ENCODE data around the gene EXOC8.

Gene EXOC8

GRCh38 chr1:231337472-231338269, at the start of gene EXOC8:
EXOC8 (minus strand) TSS chr1:231337852; CDS start chr1:231337745, 107 bp downstream.
- DNase-seq (ENCODE audit: low read depth) = peak; percentile 84
- H3K4me3 ChIP-seq (ENCODE audit: low read depth, low read length) = peak within 1 kb of the TSS; percentile 98

- DNase-seq (ENCODE audit: low read depth) = no peak
- H3K4me3 ChIP-seq (ENCODE audit: low read depth, low read length) = no peak overlapping the region
Measured at GRCh38 chr1:231386466-231386865, 48.8 kb upstream of the EXOC8 start.

- no peak overlapping the region for H3K4me3 ChIP-seq (ENCODE audit: low read depth, low read length)
- no peak for DNase-seq (ENCODE audit: low read depth)
Measured at GRCh38 chr1:231385416-231385748, 47.7 kb upstream of the EXOC8 start.

- H3K4me3 ChIP-seq (ENCODE audit: low read depth, low read length) = no peak overlapping the region
- no peak for DNase-seq (ENCODE audit: low read depth)
Measured at GRCh38 chr1:231384696-231385415, 47.2 kb upstream of the EXOC8 start.

- no peak for DNase-seq (ENCODE audit: low read depth)
- H3K4me3 ChIP-seq (ENCODE audit: low read depth, low read length) = no peak overlapping the region
Measured at GRCh38 chr1:231383159-231383860, 45.7 kb upstream of the EXOC8 start.

GRCh38 chr1:231382426-231382825, 44.8 kb upstream of the EXOC8 start:
- no peak for DNase-seq (ENCODE audit: low read depth)
- no peak overlapping the region for H3K4me3 ChIP-seq (ENCODE audit: low read depth, low read length)

GRCh38 chr1:231381729-231382128, 44.1 kb upstream of the EXOC8 start:
- H3K4me3 ChIP-seq (ENCODE audit: low read depth, low read length) = no peak overlapping the region
- no peak for DNase-seq (ENCODE audit: low read depth)

- no peak overlapping the region for H3K4me3 ChIP-seq (ENCODE audit: low read depth, low read length)
- DNase-seq (ENCODE audit: low read depth) = no peak
Measured at GRCh38 chr1:231376875-231377549, 39.4 kb upstream of the EXOC8 start.

- no peak overlapping the region for H3K4me3 ChIP-seq (ENCODE audit: low read depth, low read length)
- DNase-seq (ENCODE audit: low read depth) = no peak
Measured at GRCh38 chr1:231376101-231376500, 38.4 kb upstream of the EXOC8 start.

- DNase-seq (ENCODE audit: low read depth) = no peak
- no peak overlapping the region for H3K4me3 ChIP-seq (ENCODE audit: low read depth, low read length)
Measured at GRCh38 chr1:231374394-231374793, 36.7 kb upstream of the EXOC8 start.

- DNase-seq (ENCODE audit: low read depth) = no peak
- no peak overlapping the region for H3K4me3 ChIP-seq (ENCODE audit: low read depth, low read length)
Measured at GRCh38 chr1:231372501-231372900, 34.8 kb upstream of the EXOC8 start.

GRCh38 chr1:231369282-231369681, 31.6 kb upstream of the EXOC8 start:
- DNase-seq (ENCODE audit: low read depth) = no peak
- H3K4me3 ChIP-seq (ENCODE audit: low read depth, low read length) = no peak overlapping the region

- DNase-seq (ENCODE audit: low read depth) = no peak
- no peak overlapping the region for H3K4me3 ChIP-seq (ENCODE audit: low read depth, low read length)
Measured at GRCh38 chr1:231364192-231364591, 26.5 kb upstream of the EXOC8 start.

GRCh38 chr1:231363624-231364023, 26.0 kb upstream of the EXOC8 start:
- no peak overlapping the region for H3K4me3 ChIP-seq (ENCODE audit: low read depth, low read length)
- no peak for DNase-seq (ENCODE audit: low read depth)

GRCh38 chr1:231362325-231362724, 24.7 kb upstream of the EXOC8 start:
- DNase-seq (ENCODE audit: low read depth) = no peak

GRCh38 chr1:231359113-231359512, 21.5 kb upstream of the EXOC8 start:
- no peak overlapping the region for H3K4me3 ChIP-seq (ENCODE audit: low read depth, low read length)
- peak; percentile 89 for DNase-seq (ENCODE audit: low read depth)

More at GRCh38 chr1:231362325-231362724, 24.7 kb upstream of the EXOC8 start:
- no peak overlapping the region for H3K4me3 ChIP-seq (ENCODE audit: low read depth, low read length)

- H3K4me3 ChIP-seq (ENCODE audit: low read depth, low read length) = no peak overlapping the region
- peak; percentile 54 for DNase-seq (ENCODE audit: low read depth)
Measured at GRCh38 chr1:231357831-231358354, 20.2 kb upstream of the EXOC8 start.

GRCh38 chr1:231357187-231357772, 19.6 kb upstream of the EXOC8 start:
- H3K4me3 ChIP-seq (ENCODE audit: low read depth, low read length) = no peak overlapping the region
- no peak for DNase-seq (ENCODE audit: low read depth)

GRCh38 chr1:231355171-231355570, 17.5 kb upstream of the EXOC8 start:
- no peak for DNase-seq (ENCODE audit: low read depth)
- no peak overlapping the region for H3K4me3 ChIP-seq (ENCODE audit: low read depth, low read length)
